HCT116 (cell line): ENCODE measurements around the gene TOX2. TPM values are rescaled to one million over a fixed set of nuclear protein-coding genes. Genes with fewer than 3 reads are reported as not detected.

Experiments used
- ATAC-seq: fragments of 200-7000 bp; cut with Tn5 transposase; 2 replicates; pipeline ENCODE4 v1.9.1; 2020; ENCODE audit warnings: mild to moderate bottlenecking, moderate library complexity
- BruUV-seq: library from RNA; stranded (reverse); fragments of 400-500 nt; replicated peaks from 2 replicates; lab custom pipeline; 2021; lab: Mats Ljungman, UMichigan
- CTCF ChIA-PET: fragments of 300-600 bp; sonication (Branson Sonifier 250); formaldehyde crosslinking; loops from one replicate; lab custom pipeline; 2021; ENCODE audit warnings: antibody characterized with exemption; lab: Charles Lee
- POLR2A ChIA-PET: fragments of 300-600, 350-600 bp; sonication (Branson Sonifier 250); formaldehyde crosslinking; loops from one replicate; lab custom pipeline; 2021; ENCODE audit warnings: antibody characterized with exemption; lab: Charles Lee
- RAD21 ChIA-PET, 2 experiments: fragments of 300-600 bp; sonication (Branson Sonifier 250); formaldehyde crosslinking; loops; one replicate each; lab custom pipeline; 2023; ENCODE audit warnings: low total read pairs in 2 of 2; ENCODE audit not compliant: uncharacterized antibody in 2 of 2, unreplicated experiment in 2 of 2, low non-redundant PET in 1 of 2; lab: Charles Lee
- DNase-seq: peaks from one replicate; pipeline ENCODE4 v3.0.0-alpha.2; 2010; ENCODE audit warnings: low read depth, low spot score
- H2AFZ ChIP-seq: fragments of 200-600 bp; shearing (Covaris generic), sonication (generic); 2 replicates; pipeline ENCODE4 v1.6.1; 2017; ENCODE audit warnings: low read depth, mixed run types, mixed read lengths, antibody characterized with exemption, low read length; ENCODE audit not compliant: poor library complexity, severe bottlenecking
- H3K27ac ChIP-seq: 2 replicates; pipeline ENCODE4 v1.5.1; 2012; ENCODE audit warnings: low read depth, low read length
- H3K27me3 ChIP-seq: fragments of 200-600 bp; sonication (generic); 2 replicates; pipeline ENCODE4 v1.6.1; 2016; ENCODE audit warnings: mixed run types, low read length, mixed read lengths; ENCODE audit not compliant: insufficient read depth
- H3K36me3 ChIP-seq, 2 experiments: fragments of 200-500 bp in 1 of 2; fragments of 200-600 bp in 1 of 2; sonication (Bioruptor generic) in 1 of 2; sonication (generic) in 1 of 2; 2 replicates each; pipeline versions ENCODE4 v1.5.1 to v1.6.1; 2014 to 2016; ENCODE audit warnings: low read length in 2 of 2, inconsistent platforms in 1 of 2, mixed read lengths in 1 of 2, mixed run types in 1 of 2; ENCODE audit not compliant: insufficient read depth in 2 of 2, control insufficient read depth in 1 of 2
- H3K4me1 ChIP-seq, 2 experiments: fragments of 200-600 bp in 1 of 2; sonication (generic) in 1 of 2; 2 replicates each; pipeline versions ENCODE4 v1.5.1 to v1.6.1; 2012 to 2017; ENCODE audit warnings: low read length in 2 of 2, inconsistent platforms in 1 of 2, mild to moderate bottlenecking in 1 of 2, mixed read lengths in 1 of 2, mixed run types in 1 of 2, moderate library complexity in 1 of 2; ENCODE audit not compliant: insufficient read depth in 2 of 2, control insufficient read depth in 1 of 2
- H3K4me2 ChIP-seq: fragments of 200-600 bp; sonication (generic); 2 replicates; pipeline ENCODE4 v1.6.1; 2017; ENCODE audit warnings: mixed run types, low read length, mixed read lengths
- H3K4me3 ChIP-seq, 2 experiments: fragments of 200-600 bp in 1 of 2; sonication (generic) in 1 of 2; replicated peaks in 1 of 2; 2 replicates each; pipeline ENCODE4 v1.5.1; 2011 to 2016; ENCODE audit warnings: low read length in 2 of 2, control low read depth in 1 of 2, low read depth in 1 of 2, mild to moderate bottlenecking in 1 of 2, mixed read lengths in 1 of 2, mixed run types in 1 of 2
- H3K79me2 ChIP-seq: fragments of 200-600 bp; sonication (generic); 2 replicates; pipeline ENCODE4 v1.6.1; 2017; ENCODE audit warnings: mild to moderate bottlenecking, mixed run types, low read length, moderate library complexity, mixed read lengths; ENCODE audit not compliant: insufficient read depth
- H3K9ac ChIP-seq: fragments of 200-600 bp; sonication (generic); 2 replicates; pipeline ENCODE4 v1.6.1; 2016; ENCODE audit warnings: low read length, mixed read lengths
- H3K9me2 ChIP-seq: fragments of 200-600 bp; sonication (generic), shearing (Covaris generic); 2 replicates; pipeline ENCODE4 v1.6.1; 2017; ENCODE audit warnings: mixed run types, mild to moderate bottlenecking, moderate library complexity; ENCODE audit not compliant: insufficient read depth
- H3K9me3 ChIP-seq, 2 experiments: fragments of 200-500 bp in 1 of 2; fragments of 200-600 bp in 1 of 2; sonication (Bioruptor generic) in 1 of 2; sonication (generic) in 1 of 2; 2 replicates each; pipeline ENCODE4 v1.6.1; 2014 to 2017; ENCODE audit warnings: low read length in 2 of 2, mixed read lengths in 2 of 2, inconsistent platforms in 1 of 2, low read depth in 1 of 2, mild to moderate bottlenecking in 1 of 2, mixed run types in 1 of 2, moderate library complexity in 1 of 2; ENCODE audit not compliant: control insufficient read depth in 1 of 2, insufficient read depth in 1 of 2
- H4K20me1 ChIP-seq: fragments of 200-600 bp; sonication (generic), shearing (Covaris generic); 2 replicates; pipeline ENCODE4 v1.6.1; 2017; ENCODE audit warnings: mixed run types, mild to moderate bottlenecking, moderate library complexity; ENCODE audit not compliant: insufficient read depth
- ATF3 ChIP-seq: IDR thresholded peaks from 2 replicates; pipeline ENCODE4 v1.6.1; 2012
- CBX3 ChIP-seq: IDR thresholded peaks from 2 replicates; pipeline ENCODE4 v1.6.1; 2012; ENCODE audit warnings: low read depth
- ELF1 ChIP-seq: IDR thresholded peaks from 2 replicates; pipeline ENCODE4 v1.6.1; 2012; ENCODE audit warnings: low read depth, borderline replicate concordance
- EZH2phosphoT487 ChIP-seq: fragments of 200-600 bp; IDR thresholded peaks from 2 replicates; pipeline ENCODE4 v1.6.1; 2018; ENCODE audit warnings: antibody characterized with exemption, borderline replicate concordance
- MAX ChIP-seq: IDR thresholded peaks from 2 replicates; pipeline ENCODE4 v1.6.1; 2012
- POLR2AphosphoS5 ChIP-seq: IDR thresholded peaks from 2 replicates; pipeline ENCODE4 v1.6.1; 2011; ENCODE audit warnings: mild to moderate bottlenecking, low read depth, low read length, moderate library complexity
- RAD21 ChIP-seq: IDR thresholded peaks from 2 replicates; pipeline ENCODE4 v1.6.1; 2012; ENCODE audit warnings: low read depth, mild to moderate bottlenecking
- SIN3A ChIP-seq: IDR thresholded peaks from 2 replicates; pipeline ENCODE4 v1.6.1; 2012; ENCODE audit warnings: low read depth
- SP1 ChIP-seq: IDR thresholded peaks from 2 replicates; pipeline ENCODE4 v1.6.1; 2012; ENCODE audit warnings: low read depth
- SRF ChIP-seq: IDR thresholded peaks from 2 replicates; pipeline ENCODE4 v1.6.1; 2012; ENCODE audit warnings: low read depth
- TCF7L2 ChIP-seq: IDR thresholded peaks from 2 replicates; pipeline ENCODE4 v1.7.0; 2011; ENCODE audit warnings: borderline replicate concordance, inconsistent platforms; ENCODE audit not compliant: insufficient read depth, insufficient read length; ENCODE audit errors: extremely low read depth
- YY1 ChIP-seq: IDR thresholded peaks from 2 replicates; pipeline ENCODE4 v1.6.1; 2011; ENCODE audit warnings: low read length, low read depth, moderate library complexity, mild to moderate bottlenecking; ENCODE audit not compliant: insufficient replicate concordance; ENCODE audit errors: extremely low read depth
- ZBTB33 ChIP-seq: IDR thresholded peaks from 2 replicates; pipeline ENCODE4 v1.6.1; 2011; ENCODE audit warnings: mild to moderate bottlenecking, low read length, moderate library complexity; ENCODE audit not compliant: insufficient replicate concordance; ENCODE audit errors: extremely low read depth
- ZFX ChIP-seq: fragments of 450-650 bp; IDR thresholded peaks from 2 replicates; pipeline ENCODE4 v1.6.1; 2017
- intact Hi-C: fragments of 100-400 bp; cut with micrococcal nuclease; formaldehyde crosslinking; loops from 2 replicates; pipeline ENCODE4 v1.10.0; 2022
- total RNA-seq: library from RNA; stranded (reverse); gene quantifications from one replicate; pipeline ENCODE4 v1.2.1, GENCODE V29; 2021; ENCODE audit not compliant: unreplicated experiment

The TOX2 gene
- total RNA-seq, 1 experiment from 2014 or later: 39.6 TPM

DNA sequence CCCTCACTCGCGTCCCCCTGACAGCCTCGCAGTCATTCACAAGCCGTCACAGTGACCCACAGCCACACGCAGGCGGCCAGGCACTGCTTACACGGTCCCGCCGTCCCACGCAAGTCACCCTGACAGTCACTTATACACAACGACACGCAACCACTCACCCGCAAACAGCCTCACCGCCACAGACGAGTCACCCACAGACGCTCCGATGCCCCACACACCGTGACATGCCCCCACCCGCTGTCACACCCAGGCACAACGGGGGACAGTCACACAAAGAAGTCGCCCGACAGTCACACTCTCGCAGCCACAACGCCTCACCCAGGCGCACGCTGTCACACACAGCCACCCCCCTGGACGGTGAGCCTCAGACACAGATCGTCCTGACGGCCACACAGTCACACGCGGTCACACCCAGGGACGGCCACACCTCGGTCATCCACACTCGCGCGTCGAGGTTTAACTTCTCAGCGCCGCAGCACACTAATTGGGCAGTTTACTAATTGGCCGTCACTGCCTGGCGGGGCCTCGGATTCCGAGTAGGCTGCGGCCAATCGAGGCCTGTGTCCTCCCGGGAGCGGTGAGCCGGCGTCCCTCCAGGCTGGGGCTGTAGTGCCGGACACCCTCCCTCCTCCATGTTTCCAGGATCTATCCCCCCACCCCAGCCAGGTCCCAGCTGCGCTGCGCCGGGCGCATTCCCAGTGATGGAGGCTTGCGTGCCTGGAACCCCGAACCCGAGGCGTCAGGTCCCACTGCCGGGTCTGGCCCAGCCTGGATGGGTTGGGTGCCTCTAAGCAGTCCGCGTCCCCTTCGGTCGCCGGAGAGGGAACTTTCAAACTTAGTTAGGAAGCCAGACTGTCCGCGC lies 790 bp downstream of the TOX2 start:
- ATAC-seq (peak; percentile 38), DNase-seq (no peak)
- no peaks in the 10 kb centered on the region for H3K9me2 ChIP-seq
- no TSS peak for BruUV-seq
- no peak overlapping the region for H2AFZ ChIP-seq
- H3K4me3 ChIP-seq: peak overlapping the region; percentile 69 to 81
- intact Hi-C loops: loop anchor here (10.0 kb wide), 1 partner anchor 169 kb away; no protein-coding TSS in a partner anchor
- H3K27me3 ChIP-seq: no peaks in the 10 kb centered on the region
- H3K9ac ChIP-seq: peak overlapping the region; percentile 65
- peaks cover 0 to 5% of the 10 kb centered on the region in 2 experiments; a peak in 1 of 4 replicates for H3K9me3 ChIP-seq
- peaks cover 16 to 49% of the 10 kb centered on the region in 2 experiments for H3K4me1 ChIP-seq
- peak overlapping the region; percentile 99 for H3K4me2 ChIP-seq
- H3K27ac ChIP-seq: peak overlapping the region; percentile 20; the same call in 1 of the 2 replicates
- no peaks in the 10 kb centered on the region for H4K20me1 ChIP-seq
- TF ChIP-seq CBX3 (no peak), RAD21 (no peak), MAX (peak; percentile 43; the same call in 1 of the 2 replicates)
- H3K79me2 ChIP-seq: peaks cover 29% of the 10 kb centered on the region
- no peaks in the 10 kb centered on the region for H3K36me3 ChIP-seq
- ChIA-PET POLR2A (no interaction called here), RAD21 (no interaction called here), CTCF (no interaction called here)

DNA sequence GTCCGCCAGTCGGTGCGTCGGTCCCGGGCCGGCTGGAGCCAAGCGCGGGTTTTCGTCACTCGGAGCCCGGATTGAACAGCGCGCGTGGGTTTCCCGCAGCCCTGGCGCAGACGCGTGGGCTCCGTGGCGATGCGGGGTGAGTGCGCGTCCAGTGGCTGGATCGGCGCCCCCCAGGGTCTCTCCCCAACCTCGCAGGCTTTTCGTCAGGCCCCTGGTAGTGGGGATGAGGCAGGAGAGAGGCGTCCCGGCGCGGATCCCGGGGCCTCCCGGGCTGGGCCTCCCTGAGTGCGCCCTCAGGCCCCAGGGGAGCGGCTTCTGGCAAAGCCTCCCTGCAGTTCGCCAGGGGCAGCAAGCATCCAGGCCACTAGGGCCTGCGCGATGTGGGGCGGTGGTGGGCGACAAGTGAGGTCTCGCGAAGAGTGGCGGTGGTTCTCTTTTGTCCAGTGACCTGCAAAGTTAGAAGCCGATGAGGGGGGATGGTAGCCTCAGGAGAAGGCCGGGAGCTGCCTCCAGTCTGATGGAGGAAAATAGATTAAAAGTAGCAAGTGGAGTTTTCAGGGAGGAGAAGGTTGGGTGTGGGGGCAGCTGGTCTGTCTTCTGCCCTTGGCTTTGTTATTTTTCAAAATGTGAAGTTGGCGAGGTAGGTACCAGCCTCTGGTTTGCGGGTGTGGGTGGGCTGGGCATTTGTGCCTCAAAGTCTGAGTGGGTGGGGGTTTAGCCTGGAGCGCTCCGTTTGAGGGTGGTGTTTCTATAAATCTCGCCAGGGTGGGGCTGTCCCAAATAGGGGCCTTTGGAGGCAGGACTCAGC lies 1.6 kb downstream of the TOX2 start:
- no peak overlapping the region for H2AFZ ChIP-seq
- TF ChIP-seq SRF (no peak), MAX (no peak), TCF7L2 (no peak), ELF1 (no peak), ZBTB33 (no peak), SP1 (no peak), SIN3A (no peak), ATF3 (no peak), EZH2phosphoT487 (no peak), POLR2AphosphoS5 (no peak), RAD21 (no peak), ZFX (no peak), CBX3 (no peak), YY1 (no peak)

More for the DNA sequence above, 1.6 kb downstream of the TOX2 start:
- intact Hi-C loops: loop anchor here (10.0 kb wide), 1 partner anchor 169 kb away; no protein-coding TSS in a partner anchor
- Histone ChIP-seq H3K4me2 (peak overlapping the region; percentile 99), H3K4me3 (peak overlapping the region; percentile 69 to 81; a peak in 3 of 4 replicates), H3K36me3 (no peaks in the 10 kb centered on the region), H3K9ac (peak overlapping the region; percentile 65; the same call in 1 of the 2 replicates), H3K9me3 (peaks cover 0 to 5% of the 10 kb centered on the region in 2 experiments; a peak in 1 of 4 replicates), H3K27me3 (no peaks in the 10 kb centered on the region), H3K9me2 (no peaks in the 10 kb centered on the region), H3K4me1 (peaks cover 19 to 43% of the 10 kb centered on the region in 2 experiments), H3K79me2 (peaks cover 38% of the 10 kb centered on the region), H4K20me1 (no peaks in the 10 kb centered on the region), H3K27ac (peak overlapping the region; percentile 20; the same call in 1 of the 2 replicates)
- no TSS peak for BruUV-seq
- DNase-seq (no peak), ATAC-seq (no peak)
- POLR2A ChIA-PET: no interaction called here
- RAD21 ChIA-PET: no interaction called here
- CTCF ChIA-PET: no interaction called here
